SW480 (cell line): Measurements from ENCODE around the gene ZC3H18.

Experiments used
- DNase-seq: peaks from one replicate; pipeline ENCODE4 v3.0.0-alpha.2; 2016; ENCODE audit warnings: low spot score

Gene ZC3H18

DNA sequence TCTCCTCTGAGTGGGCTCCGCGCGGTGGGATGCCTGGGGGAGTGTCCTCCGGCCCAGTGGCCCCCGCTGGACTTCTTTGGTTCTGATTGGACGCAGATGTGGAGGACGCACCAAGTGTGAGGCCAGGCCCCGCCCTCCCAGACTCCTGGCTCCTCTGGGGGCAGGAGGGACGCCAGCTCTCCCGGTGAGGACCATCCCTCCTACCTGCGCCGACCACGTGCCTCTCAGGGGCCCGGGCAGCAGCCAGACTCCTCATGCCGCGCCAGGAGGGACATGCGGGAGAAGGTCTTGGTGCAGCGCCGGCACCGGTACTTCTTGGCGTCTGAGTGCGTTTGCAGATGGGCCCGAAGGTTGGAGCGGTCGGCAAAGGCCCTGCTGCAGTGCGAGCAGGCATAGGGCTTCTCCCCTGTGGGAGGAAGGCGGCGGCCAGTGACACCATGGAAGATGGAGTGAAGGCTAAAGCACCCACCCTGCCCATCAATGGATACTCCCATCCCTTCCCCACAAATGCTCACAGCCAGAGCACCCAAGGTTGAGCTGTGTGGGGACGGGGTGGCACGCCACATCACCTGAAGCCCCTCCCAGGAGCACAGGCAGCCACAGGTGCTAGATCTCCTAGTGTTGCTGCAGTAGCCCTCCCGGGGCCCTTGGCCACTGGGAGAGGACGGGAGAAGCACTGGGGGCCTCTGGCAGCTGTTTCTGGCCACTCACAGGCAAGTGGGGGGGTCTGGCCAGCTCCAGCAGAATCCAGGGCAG is 108.2 kb downstream of the ZC3H18 start:
- DNase-seq: no peak

- no peak for DNase-seq
Observed at GRCh38 chr16:88680554-88681083, 110.4 kb downstream of the ZC3H18 start.

DNA sequence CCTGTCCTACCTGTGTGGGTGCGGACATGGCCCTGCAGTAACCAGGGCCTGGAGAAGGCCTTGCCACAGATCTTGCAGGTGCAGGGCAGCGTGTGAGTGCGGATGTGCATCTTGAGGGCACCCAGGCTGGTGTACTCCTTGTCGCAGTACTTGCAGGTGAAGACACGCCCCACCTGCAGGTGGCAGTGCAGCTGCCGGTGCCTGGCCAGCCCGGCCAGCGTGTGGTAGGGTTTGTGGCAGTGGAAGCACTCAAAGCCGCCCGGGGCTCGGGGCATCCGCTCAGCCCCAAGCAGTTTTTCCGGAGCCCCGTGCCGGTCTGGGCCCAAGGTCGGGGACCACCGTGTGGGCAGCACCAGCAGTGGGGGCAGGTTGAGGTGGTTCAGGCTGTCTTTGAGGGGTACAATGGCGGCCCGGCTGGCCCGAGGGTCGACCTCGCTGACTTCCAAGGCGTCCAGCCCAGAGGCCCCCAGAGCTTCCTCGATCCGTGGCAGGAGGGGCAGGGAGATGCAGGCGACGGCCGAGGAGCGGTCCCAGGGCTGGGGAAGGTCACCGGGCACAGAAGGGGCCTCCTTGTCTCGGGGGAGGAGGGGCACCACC is 111.0 kb downstream of the ZC3H18 start:
- no peak for DNase-seq
